ENCODE measurements around the gene POLR3H.

Gene POLR3H

DNA sequence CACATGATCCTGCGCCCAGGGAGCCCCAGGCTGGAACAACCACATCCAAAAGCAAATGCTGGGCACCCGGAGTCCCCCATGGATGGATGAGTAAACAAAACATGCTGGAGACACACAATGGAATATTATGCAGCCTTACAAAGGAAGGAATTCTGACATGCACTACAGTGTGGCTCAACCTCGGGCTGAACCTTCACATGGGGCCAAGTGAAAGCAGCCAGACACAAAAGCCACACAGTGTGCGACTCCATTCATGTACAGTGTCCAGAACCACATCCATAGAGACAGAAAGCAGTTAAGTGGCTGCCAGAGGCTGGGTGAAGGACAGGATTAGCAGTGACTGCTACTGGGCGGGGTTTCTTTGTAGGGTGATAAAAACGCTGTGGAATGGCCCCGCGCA lies 10.1 kb downstream of the POLR3H start:
- TF ChIP-seq, protein P1, sequence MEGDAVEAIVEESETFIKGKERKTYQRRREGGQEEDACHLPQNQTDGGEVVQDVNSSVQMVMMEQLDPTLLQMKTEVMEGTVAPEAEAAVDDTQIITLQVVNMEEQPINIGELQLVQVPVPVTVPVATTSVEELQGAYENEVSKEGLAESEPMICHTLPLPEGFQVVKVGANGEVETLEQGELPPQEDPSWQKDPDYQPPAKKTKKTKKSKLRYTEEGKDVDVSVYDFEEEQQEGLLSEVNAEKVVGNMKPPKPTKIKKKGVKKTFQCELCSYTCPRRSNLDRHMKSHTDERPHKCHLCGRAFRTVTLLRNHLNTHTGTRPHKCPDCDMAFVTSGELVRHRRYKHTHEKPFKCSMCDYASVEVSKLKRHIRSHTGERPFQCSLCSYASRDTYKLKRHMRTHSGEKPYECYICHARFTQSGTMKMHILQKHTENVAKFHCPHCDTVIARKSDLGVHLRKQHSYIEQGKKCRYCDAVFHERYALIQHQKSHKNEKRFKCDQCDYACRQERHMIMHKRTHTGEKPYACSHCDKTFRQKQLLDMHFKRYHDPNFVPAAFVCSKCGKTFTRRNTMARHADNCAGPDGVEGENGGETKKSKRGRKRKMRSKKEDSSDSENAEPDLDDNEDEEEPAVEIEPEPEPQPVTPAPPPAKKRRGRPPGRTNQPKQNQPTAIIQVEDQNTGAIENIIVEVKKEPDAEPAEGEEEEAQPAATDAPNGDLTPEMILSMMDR (IDR thresholded peaks at IDR 0.05; ENCODE audit: extremely low read depth, insufficient read depth, missing control alignments) = no peak
- no peak for DNase-seq (ENCODE audit: low spot score)
- in situ Hi-C loops (cut with MboI; ENCODE audit: low pct_unique_long_range_greater_than_20kb, low sequenced_read_pairs, unreplicated experiment) = no loop called here

DNA sequence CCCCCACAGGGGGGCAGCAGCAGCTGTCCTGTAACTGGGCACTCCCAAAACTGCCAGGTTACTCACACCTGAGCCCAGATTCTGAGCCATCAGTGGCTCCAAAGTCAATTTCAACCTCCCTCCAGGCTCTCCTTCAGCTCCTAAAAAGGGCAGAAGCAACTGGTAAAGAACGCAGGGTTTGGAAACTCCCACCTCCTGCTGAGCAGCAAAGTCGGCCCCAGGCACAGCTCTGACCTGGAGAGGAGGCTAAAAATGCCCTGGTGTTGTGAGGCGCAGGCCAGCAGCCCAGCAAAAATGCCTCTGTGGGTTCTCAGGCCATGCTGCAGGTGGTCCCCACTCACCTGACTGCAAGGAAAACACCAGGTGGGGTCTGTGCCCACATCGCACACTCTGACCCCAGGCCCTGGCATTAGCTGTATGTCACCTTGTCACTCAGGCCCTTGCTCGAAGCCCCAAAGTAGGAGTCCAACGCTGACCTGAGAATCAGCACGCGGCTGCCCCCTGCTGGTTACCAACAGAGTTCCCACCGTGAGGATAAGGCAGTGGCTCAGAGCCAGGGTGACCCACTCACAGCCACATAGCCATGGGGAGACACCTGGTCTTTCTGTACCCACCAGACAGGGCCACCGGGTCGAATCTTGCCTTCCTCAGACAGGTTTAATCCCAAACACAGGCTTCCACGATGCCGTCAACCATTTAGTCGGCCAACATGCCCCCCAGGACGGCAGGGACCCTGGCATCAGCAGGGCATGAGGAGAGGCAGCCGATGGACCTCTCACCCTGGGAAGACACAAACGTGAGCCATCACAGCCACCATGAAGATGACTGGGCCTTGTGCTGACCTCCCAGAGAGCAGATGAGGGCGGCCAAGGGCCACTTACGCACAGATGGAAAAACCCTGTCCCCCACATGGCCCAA lies 11.1 kb downstream of the POLR3H start:
- TF ChIP-seq, protein P1 (IDR thresholded peaks at IDR 0.05; ENCODE audit: extremely low read depth, insufficient read depth, missing control alignments) = peak; percentile 84
- in situ Hi-C loops (cut with MboI; ENCODE audit: low pct_unique_long_range_greater_than_20kb, low sequenced_read_pairs, unreplicated experiment) = no loop called here
- peak; percentile 81 for DNase-seq (ENCODE audit: low spot score)

- in situ Hi-C loops (cut with MboI; ENCODE audit: low pct_unique_long_range_greater_than_20kb, low sequenced_read_pairs, unreplicated experiment) = no loop called here
- TF ChIP-seq, protein P1 (IDR thresholded peaks at IDR 0.05; ENCODE audit: extremely low read depth, insufficient read depth, missing control alignments) = no peak
- no peak for DNase-seq (ENCODE audit: low spot score)
These were observed 12.4 kb downstream of the POLR3H start for GRCh38 chr22:41531715-41532477.

DNA sequence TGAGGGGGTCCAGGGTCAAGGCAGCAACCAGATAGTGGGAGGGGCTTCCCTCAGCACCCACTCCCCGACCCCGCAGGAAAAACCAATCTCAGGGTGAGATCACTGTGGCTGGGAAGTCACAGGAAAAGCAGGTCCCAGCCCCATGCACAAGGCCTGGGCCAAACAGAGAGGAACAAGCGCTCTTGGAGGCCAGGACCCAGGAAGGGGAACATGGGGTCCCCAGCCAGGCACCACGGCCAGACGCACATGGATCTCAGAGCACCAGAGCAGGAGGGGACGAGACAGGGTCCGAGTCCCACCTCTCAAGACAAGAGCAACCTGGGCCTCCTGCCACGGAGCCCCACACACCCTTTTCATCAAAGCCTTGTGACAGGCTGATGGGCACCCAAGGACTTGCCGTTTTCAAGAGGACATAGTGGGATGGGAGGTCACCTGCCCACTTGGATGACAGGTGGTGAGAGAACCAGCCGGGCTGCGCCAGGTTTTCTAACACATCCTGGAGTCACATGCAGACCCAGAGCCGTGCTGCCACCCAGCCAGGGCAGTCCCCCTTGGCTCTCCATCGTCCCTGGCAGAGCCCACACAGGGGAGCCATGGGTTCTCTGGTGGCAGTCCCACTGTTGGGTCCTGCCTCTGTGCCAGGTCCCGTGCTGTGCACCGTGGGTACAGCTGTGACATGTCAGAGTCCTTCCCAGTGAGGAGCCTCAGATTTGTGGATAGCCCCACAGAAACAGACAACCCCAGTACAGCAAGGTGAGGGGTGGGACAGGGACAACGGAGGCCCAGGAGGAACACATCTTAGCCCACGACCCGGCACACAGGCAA lies 13.2 kb downstream of the POLR3H start:
- no peak for DNase-seq (ENCODE audit: low spot score)
- TF ChIP-seq, protein P1 (IDR thresholded peaks at IDR 0.05; ENCODE audit: extremely low read depth, insufficient read depth, missing control alignments) = no peak
- in situ Hi-C loops (cut with MboI; ENCODE audit: low pct_unique_long_range_greater_than_20kb, low sequenced_read_pairs, unreplicated experiment) = no loop called here

- DNase-seq (ENCODE audit: low spot score) = no peak
- in situ Hi-C loops (cut with MboI; ENCODE audit: low pct_unique_long_range_greater_than_20kb, low sequenced_read_pairs, unreplicated experiment) = no loop called here
- TF ChIP-seq, protein P1 (IDR thresholded peaks at IDR 0.05; ENCODE audit: extremely low read depth, insufficient read depth, missing control alignments) = no peak
These were observed 15.2 kb downstream of the POLR3H start for GRCh38 chr22:41528938-41529561.
